ENCODE data around the gene MICAL2. TPM values are rescaled to one million over a fixed set of nuclear protein-coding genes. Genes with fewer than 3 reads are reported as not detected.

MICAL2 gene
- total and polyA plus RNA-seq, 2 of the 8 experiments (the other 6 are each of a cell fraction or from before 2014, with no cell fraction given), result 1.3 to 4.1 TPM

DNA sequence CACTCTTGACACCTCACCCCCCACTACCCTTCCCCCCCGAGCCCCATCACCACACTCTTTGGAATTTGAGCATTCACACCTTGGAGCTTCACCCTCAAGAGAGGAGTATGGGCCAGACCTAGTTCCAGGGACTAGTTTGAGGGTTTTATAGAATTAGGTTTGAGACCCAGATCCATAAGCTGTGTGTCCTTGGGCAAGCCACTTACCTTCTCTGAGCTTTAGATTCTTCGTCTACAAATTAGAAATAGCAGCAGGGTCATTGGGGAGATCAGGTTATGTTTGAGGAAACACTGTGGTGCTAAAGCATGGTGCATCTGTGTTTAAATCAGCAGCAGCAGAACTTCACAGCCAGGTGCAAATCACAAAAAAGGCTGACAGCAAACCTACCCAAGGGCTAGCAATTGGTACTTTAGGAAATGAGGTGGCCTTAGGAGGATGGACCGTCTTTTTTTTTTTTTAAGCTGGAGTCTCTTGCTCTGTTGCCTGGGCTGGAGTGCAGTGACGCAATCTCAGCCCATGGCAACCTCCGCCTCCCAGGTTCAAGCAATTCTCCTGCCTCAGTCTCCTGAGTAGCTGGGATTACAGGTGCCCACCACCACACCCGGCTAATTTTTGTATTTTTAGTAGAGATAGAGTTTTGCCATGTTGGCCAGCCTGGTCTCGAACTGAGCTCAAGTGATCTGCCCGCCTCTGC lies 114.8 kb downstream of the MICAL2 start (continued):
- TF ChIP-seq NRF1 (IDR thresholded peaks at IDR 0.05; ENCODE audit: low read depth, low read length) (no peak), TCF12 (IDR thresholded peaks at IDR 0.05; ENCODE audit: low read depth, low read length) (no peak)

Measured in H1 (cell line).